Osteoblast (primary cell): Measurements from ENCODE around the gene LTB4R. TPM values are rescaled to one million over a fixed set of nuclear protein-coding genes. Genes with fewer than 3 reads are reported as not detected.

ENCODE experiments used
- DNase-seq: peaks from one replicate; pipeline ENCODE4 v3.0.0; 2011; ENCODE audit warnings: low spot score, mixed read lengths; ENCODE audit not compliant: insufficient read length; ENCODE audit errors: missing footprints
- H2AFZ ChIP-seq: 2 replicates; pipeline ENCODE4 v1.6.0; 2011; ENCODE audit warnings: mild to moderate bottlenecking, low read length
- H3K27ac ChIP-seq: 2 replicates; pipeline ENCODE4 v1.5.1; 2011; ENCODE audit warnings: mild to moderate bottlenecking, low read depth, low read length, moderate library complexity
- H3K27me3 ChIP-seq: 2 replicates; pipeline ENCODE4 v1.6.0; 2012; ENCODE audit warnings: mild to moderate bottlenecking, control low read depth, inconsistent platforms, low read length, moderate library complexity; ENCODE audit not compliant: insufficient read depth
- H3K36me3 ChIP-seq: 2 replicates; pipeline ENCODE4 v1.5.1; 2011; ENCODE audit warnings: mild to moderate bottlenecking, low read length, control low read depth, moderate library complexity; ENCODE audit not compliant: insufficient read depth
- H3K4me1 ChIP-seq: 2 replicates; pipeline ENCODE4 v1.5.1; 2011; ENCODE audit warnings: mild to moderate bottlenecking, low read length, control low read depth, moderate library complexity; ENCODE audit not compliant: insufficient read depth
- H3K4me2 ChIP-seq: 2 replicates; pipeline ENCODE4 v1.6.0; 2011; ENCODE audit warnings: mild to moderate bottlenecking, low read length; ENCODE audit not compliant: insufficient read depth
- H3K4me3 ChIP-seq: fragments of 200-600 bp; sonication (generic); 3 replicates; pipeline ENCODE4 v1.5.1; 2012; ENCODE audit warnings: mild to moderate bottlenecking, low read length, inconsistent platforms; ENCODE audit not compliant: insufficient read depth
- H3K79me2 ChIP-seq: 2 replicates; pipeline ENCODE4 v1.6.0; 2012; ENCODE audit warnings: mild to moderate bottlenecking, low read length, control low read depth, inconsistent platforms; ENCODE audit not compliant: insufficient read depth
- H3K9me3 ChIP-seq: 2 replicates; pipeline ENCODE4 v1.5.1; 2011; ENCODE audit warnings: low read depth, low read length, control low read depth
- H4K20me1 ChIP-seq: 2 replicates; pipeline ENCODE4 v1.6.0; 2012; ENCODE audit warnings: mild to moderate bottlenecking, low read length, control low read depth; ENCODE audit not compliant: insufficient read depth
- CTCF ChIP-seq: IDR thresholded peaks from 2 replicates; pipeline ENCODE4 v1.5.1; 2011; ENCODE audit warnings: mild to moderate bottlenecking, low read depth, low read length, moderate library complexity; ENCODE audit errors: extremely low read depth
- total RNA-seq: library from RNA; depleted of rRNA; stranded (reverse); fragments of >200 nt; gene quantifications from 2 replicates; pipeline ENCODE4 v1.2.3, GENCODE V29; 2012

Gene LTB4R
- total RNA-seq, 1 donor, result 1.8 TPM

DNA sequence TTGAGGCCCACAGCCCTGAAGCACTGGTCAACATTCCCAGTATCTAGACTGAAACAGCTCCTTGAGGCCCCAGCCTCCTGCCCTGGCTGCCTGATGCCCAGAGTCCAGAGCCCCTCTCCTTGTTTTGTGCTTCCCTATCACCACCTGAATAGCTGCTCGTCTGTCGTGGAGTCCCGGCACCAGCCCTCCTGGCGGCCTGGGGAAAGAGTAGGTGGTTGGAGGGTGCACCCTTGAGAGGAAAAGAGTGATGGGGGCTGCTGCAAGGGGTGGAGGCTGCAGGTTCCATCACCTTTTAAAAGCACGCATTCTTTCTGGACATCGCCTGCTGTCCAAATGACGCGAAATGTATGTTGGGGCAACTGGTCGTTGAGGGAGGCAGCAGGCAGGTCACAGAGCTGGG is 43.1 kb upstream of the LTB4R start:
- H3K79me2 ChIP-seq, result peaks cover 7% of the 10 kb centered on the region
- no peak overlapping the region for H3K27ac ChIP-seq

GRCh38 chr14:24269368-24269767 is 41.9 kb upstream of the LTB4R start:
- Histone ChIP-seq H3K27ac (no peak overlapping the region), H3K9me3 (no peaks in the 10 kb centered on the region), H3K36me3 (peaks cover 38% of the 10 kb centered on the region), H3K4me3 (no peak overlapping the region), H4K20me1 (no peaks in the 10 kb centered on the region), H3K4me1 (peaks cover 6% of the 10 kb centered on the region), H2AFZ (no peak overlapping the region), H3K4me2 (no peak overlapping the region), H3K79me2 (peaks cover 7% of the 10 kb centered on the region), H3K27me3 (no peaks in the 10 kb centered on the region)
- TF ChIP-seq CTCF, result no peak
- DNase-seq, result no peak

More for the DNA sequence above, 43.1 kb upstream of the LTB4R start:
- TF ChIP-seq CTCF, result no peak
- no peak overlapping the region for H2AFZ ChIP-seq
- H4K20me1 ChIP-seq, result no peaks in the 10 kb centered on the region
- peaks cover 38% of the 10 kb centered on the region for H3K36me3 ChIP-seq
- H3K4me2 ChIP-seq, result no peak overlapping the region
- no peaks in the 10 kb centered on the region for H3K27me3 ChIP-seq
- H3K9me3 ChIP-seq, result no peaks in the 10 kb centered on the region
- no peak for DNase-seq
- no peak overlapping the region for H3K4me3 ChIP-seq
- peaks cover 6% of the 10 kb centered on the region for H3K4me1 ChIP-seq

DNA sequence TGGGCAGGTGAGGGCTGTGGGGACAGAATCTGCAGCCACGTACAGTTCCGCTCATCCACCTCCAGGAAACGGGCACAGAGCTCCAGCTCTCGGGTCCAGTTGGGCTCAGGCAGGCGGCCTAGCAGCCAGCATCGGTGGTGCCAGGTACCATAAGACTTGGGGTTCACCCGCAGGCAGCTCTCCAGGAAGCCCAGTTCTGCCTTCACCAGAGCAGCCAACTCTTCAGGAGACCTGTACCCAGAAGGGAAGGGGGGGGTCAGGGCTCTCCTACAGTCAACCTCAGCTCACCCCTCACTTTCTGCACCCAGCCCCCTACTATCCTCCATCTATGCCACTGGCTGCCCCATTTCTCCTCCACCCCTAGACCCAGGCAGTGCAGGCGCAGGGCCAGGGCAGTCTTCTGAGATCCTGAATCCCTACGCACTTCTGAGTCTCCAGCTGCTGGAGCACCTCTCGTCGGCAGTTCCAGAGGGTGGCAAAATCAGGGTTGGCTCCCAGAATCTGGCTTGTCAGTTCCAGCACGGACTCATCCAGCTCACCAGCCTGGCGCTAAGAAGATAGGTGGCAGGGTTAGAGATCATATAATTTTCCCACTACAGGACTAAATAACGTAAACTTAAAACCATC is 41.3 kb upstream of the LTB4R start:
- peaks cover 7% of the 10 kb centered on the region for H3K79me2 ChIP-seq
- no peaks in the 10 kb centered on the region for H3K27me3 ChIP-seq
- peaks cover 37% of the 10 kb centered on the region for H3K36me3 ChIP-seq
- H3K4me2 ChIP-seq, result no peak overlapping the region
- H3K9me3 ChIP-seq, result no peaks in the 10 kb centered on the region
- H3K27ac ChIP-seq, result no peak overlapping the region
- no peak for TF ChIP-seq CTCF
- H3K4me1 ChIP-seq, result peaks cover 6% of the 10 kb centered on the region
- no peak overlapping the region for H2AFZ ChIP-seq
- H4K20me1 ChIP-seq, result no peaks in the 10 kb centered on the region
- DNase-seq, result no peak
- no peak overlapping the region for H3K4me3 ChIP-seq

DNA sequence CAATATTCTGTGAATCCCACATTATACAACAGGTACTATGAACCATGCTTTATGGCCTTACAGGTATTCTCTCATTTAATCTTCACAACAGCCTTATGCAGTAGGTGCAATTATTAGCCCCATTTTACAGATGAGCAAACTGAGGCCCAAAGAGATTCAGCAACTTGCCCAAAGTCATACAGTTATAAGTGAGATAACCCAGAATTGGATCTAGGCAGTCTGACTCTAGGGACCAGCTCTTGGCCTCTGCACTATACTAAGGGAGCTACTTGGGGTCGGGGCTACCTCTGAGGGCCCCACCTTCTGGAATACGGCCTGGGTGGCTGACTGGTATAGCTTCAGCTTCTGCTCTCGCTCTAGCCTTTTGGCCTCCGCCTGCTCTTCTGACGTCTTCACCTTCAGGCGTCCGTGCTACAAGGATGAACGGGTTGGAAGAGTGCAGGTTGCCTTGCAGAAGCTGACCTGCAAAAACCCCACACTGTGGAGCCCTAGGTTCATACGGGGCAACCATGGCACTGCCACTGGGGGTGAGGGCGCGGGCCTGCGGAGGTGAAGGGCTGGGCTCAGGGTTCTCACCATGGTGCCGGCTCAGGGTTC is 40.7 kb upstream of the LTB4R start:
- Histone ChIP-seq H3K4me3 (peak overlapping the region; percentile 100), H3K27ac (peak overlapping the region; percentile 96), H3K36me3 (peaks cover 32% of the 10 kb centered on the region), H3K27me3 (no peaks in the 10 kb centered on the region), H3K4me2 (peak overlapping the region; percentile 94), H3K79me2 (peaks cover 7% of the 10 kb centered on the region), H3K4me1 (peaks cover 6% of the 10 kb centered on the region), H4K20me1 (no peaks in the 10 kb centered on the region), H3K9me3 (no peaks in the 10 kb centered on the region), H2AFZ (peak overlapping the region; percentile 99)
- DNase-seq, result no peak
- TF ChIP-seq CTCF, result no peak
